Measurements from ENCODE around the gene FBXO11.

DNA sequence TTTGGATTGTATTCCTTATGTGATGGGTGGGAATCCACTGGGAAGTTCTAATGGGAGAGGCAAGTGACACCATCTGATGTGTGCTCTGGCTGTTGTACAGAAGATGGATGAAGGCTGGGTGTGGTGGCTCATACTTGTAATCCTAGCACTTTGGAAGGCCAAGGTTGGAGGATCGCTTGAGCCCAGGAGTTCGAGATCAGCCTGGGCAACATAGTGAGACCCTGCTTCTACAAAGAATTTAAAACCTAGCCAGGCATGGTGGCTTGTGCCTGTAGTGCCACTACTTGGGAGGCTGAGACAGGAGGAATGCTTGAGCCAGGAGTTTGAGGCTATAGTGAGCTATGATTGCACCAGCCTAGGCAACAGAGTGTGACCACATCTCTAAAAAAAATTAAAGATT is 134.0 kb downstream of the FBXO11 start:
- no peak for TF ChIP-seq TOX (CRISPR knock-in tag; IDR thresholded peaks at IDR 0.05; ENCODE audit: borderline replicate concordance)
- no peak for TF ChIP-seq ZNF8 (CRISPR knock-in tag; IDR thresholded peaks at IDR 0.05)
- no peak for TF ChIP-seq RARB (CRISPR knock-in tag; IDR thresholded peaks at IDR 0.05)
- TF ChIP-seq GLIS3 (CRISPR knock-in tag; IDR thresholded peaks at IDR 0.05): no peak
- no peak for TF ChIP-seq PATZ1 (CRISPR knock-in tag; IDR thresholded peaks at IDR 0.05; ENCODE audit: borderline replicate concordance)

Measured in SK-N-SH treated with all-trans-retinoic acid at 6 μM for 48 hours (cell line).